ENCODE results near the gene INPP4B.
"Not testable (repeated sequence)": the region's sequence is repeated elsewhere in the genome, so short reads cannot be mapped to it uniquely, and the experiment has no call there.

The INPP4B gene

DNA sequence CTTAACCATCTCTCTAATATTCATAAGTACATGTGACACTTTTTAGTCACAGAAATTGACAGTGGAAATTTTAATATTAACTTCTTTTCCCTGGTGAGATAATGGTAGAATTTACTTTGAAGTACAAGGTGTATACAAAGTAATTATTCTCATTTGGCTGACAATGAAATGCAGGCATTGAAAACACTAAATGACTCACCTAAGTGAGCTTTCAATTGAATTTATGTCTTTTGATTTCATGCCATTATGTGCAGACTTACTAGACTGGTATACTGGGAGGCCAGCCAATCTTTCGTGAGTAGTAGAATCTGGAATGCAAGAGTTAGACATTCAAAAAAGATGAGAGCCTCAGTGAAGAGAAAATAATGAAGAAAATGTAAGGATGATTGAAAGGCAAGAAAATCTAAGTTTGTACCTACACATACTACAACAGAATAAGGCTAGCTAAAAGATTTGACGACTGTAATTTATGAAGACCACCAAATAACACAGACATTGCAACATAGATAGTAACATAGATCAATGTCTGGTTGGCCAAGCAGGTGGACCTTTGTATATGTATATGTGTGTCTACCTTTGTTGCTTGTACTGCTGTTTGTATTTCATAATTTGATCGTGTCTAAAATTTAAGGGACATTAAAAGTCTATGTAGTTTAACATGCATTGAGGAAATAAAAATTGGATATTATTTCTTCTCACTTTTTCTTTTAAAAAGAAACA lies 750.1 kb downstream of the INPP4B start:
- CTCF ChIA-PET, result no interaction called here

GRCh38 chr4:142092941-142093340 lies 753.2 kb downstream of the INPP4B start:
- CTCF ChIA-PET, result interaction anchor here (0.7 kb wide), 1 partner anchor 83 kb away, joined by 3 read pairs; no protein-coding TSS in a partner anchor
- DNase-seq, result no peak

More for the DNA sequence above, 750.1 kb downstream of the INPP4B start:
- Mint-ChIP-seq H3K4me1 (no peaks in the 10 kb centered on the region), H3K36me3 (peaks cover 44% of the 10 kb centered on the region), H3K4me3 (no peak overlapping the region), H3K9me3 (no peaks in the 10 kb centered on the region), H3K27ac (no peak overlapping the region), H3K27me3 (no peaks in the 10 kb centered on the region)
- DNase-seq, result no peak

DNA sequence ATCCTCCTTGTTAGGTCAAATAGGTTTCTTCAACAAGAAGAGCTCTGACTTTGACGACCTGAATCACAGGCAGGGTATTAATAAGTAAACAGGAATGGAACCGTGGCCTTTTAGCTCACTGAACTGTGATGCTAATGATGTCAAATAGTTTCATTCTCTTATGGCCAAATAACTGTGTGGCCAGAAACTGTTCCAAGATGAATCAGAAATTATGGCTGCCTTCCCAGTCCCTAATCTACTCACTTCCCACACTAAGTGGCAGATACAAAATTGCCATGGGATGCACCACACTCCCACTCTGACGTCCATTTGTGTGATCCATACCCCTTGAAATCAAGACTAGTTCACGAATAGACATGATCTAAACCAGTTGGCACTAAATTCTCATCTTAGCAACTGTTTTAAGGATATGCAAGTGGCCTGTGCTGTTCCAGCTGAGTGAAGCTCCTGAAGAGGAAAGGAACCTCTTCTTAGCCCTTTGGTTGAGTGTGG lies 754.4 kb downstream of the INPP4B start:
- no peaks in the 10 kb centered on the region for H3K27me3 Mint-ChIP-seq
- no peaks in the 10 kb centered on the region for H3K4me1 Mint-ChIP-seq
- CTCF ChIA-PET, result no interaction called here
- no peak for DNase-seq
- H3K9me3 Mint-ChIP-seq, result no peaks in the 10 kb centered on the region
- H3K27ac Mint-ChIP-seq, result no peak overlapping the region
- H3K4me3 Mint-ChIP-seq, result no peak overlapping the region
- peaks cover 29% of the 10 kb centered on the region for H3K36me3 Mint-ChIP-seq

More at GRCh38 chr4:142092941-142093340, 753.2 kb downstream of the INPP4B start:
- H3K4me3 Mint-ChIP-seq, result no peak overlapping the region
- no peaks in the 10 kb centered on the region for H3K9me3 Mint-ChIP-seq
- H3K27ac Mint-ChIP-seq, result no peak overlapping the region
- H3K36me3 Mint-ChIP-seq, result peaks cover 32% of the 10 kb centered on the region
- H3K4me1 Mint-ChIP-seq, result no peaks in the 10 kb centered on the region
- no peaks in the 10 kb centered on the region for H3K27me3 Mint-ChIP-seq

GRCh38 chr4:142091085-142091513 lies 755.0 kb downstream of the INPP4B start:
- peaks cover 29% of the 10 kb centered on the region for H3K36me3 Mint-ChIP-seq
- CTCF ChIA-PET, result no interaction called here
- no peak overlapping the region for H3K27ac Mint-ChIP-seq
- no peaks in the 10 kb centered on the region for H3K4me1 Mint-ChIP-seq
- no peak for DNase-seq
- no peaks in the 10 kb centered on the region for H3K9me3 Mint-ChIP-seq
- H3K4me3 Mint-ChIP-seq, result no peak overlapping the region
- no peaks in the 10 kb centered on the region for H3K27me3 Mint-ChIP-seq

DNA sequence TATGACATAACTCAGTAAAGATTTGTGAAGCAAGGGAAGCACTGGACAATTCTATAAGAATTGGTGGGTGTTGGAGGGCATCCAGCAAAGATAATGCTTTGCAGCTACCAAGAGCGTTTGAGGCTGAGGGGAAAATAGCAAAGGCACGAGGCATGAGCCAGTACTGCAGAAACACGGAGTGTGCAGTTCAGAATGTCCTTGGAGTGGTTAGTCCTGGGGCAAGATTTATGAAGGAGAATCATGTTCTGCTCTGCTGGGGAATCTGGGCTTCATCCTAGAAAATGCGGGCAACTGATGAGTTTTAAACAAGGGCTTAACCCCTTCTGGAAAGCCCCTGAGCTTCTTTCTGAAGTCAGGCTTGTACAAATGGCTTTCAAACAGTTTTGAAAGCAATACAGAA lies 757.2 kb downstream of the INPP4B start:
- DNase-seq, result no peak
- Mint-ChIP-seq H3K9me3 (no peaks in the 10 kb centered on the region), H3K4me1 (no peaks in the 10 kb centered on the region), H3K36me3 (peaks cover 17% of the 10 kb centered on the region), H3K27ac (no peak overlapping the region), H3K27me3 (no peaks in the 10 kb centered on the region), H3K4me3 (no peak overlapping the region)
- CTCF ChIA-PET, result no interaction called here

GRCh38 chr4:142085513-142086292 lies 760.4 kb downstream of the INPP4B start:
- Mint-ChIP-seq H3K4me1 (no peaks in the 10 kb centered on the region), H3K27ac (no peak overlapping the region), H3K9me3 (no peaks in the 10 kb centered on the region), H3K4me3 (no peak overlapping the region), H3K27me3 (no peaks in the 10 kb centered on the region), H3K36me3 (peaks cover 26% of the 10 kb centered on the region)
- no peak for DNase-seq
- CTCF ChIA-PET, result interaction anchor here (0.6 kb wide), 1 partner anchor 784 kb away, joined by 3 read pairs; no protein-coding TSS in a partner anchor

GRCh38 chr4:142083264-142083663 lies 762.8 kb downstream of the INPP4B start:
- Mint-ChIP-seq H3K36me3 (peaks cover 30% of the 10 kb centered on the region), H3K9me3 (no peaks in the 10 kb centered on the region), H3K27ac (no peak overlapping the region), H3K4me1 (no peaks in the 10 kb centered on the region), H3K27me3 (no peaks in the 10 kb centered on the region), H3K4me3 (no peak overlapping the region)
- no peak for DNase-seq
- CTCF ChIA-PET, result no interaction called here

DNA sequence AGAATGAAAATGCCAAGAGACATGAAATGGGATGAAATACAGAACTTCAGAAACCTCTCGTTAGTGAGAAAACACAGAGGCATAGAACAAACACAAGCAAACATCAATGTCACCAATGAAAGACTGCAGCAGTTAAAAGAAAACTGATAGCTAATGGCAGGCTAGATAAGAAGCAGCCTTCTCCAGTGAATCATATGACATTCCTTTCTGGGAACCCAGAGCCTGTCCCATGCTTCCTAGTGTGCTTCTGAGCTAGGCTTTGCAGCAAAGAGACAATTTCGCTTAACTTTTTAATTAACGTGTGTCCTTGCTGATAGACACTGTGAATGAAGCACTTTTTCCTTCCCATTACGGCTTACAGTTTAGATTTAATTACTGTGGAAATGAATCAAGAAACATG lies 765.1 kb downstream of the INPP4B start:
- no peak overlapping the region for H3K4me3 Mint-ChIP-seq
- CTCF ChIA-PET, result no interaction called here
- peaks cover 33% of the 10 kb centered on the region for H3K36me3 Mint-ChIP-seq

DNA sequence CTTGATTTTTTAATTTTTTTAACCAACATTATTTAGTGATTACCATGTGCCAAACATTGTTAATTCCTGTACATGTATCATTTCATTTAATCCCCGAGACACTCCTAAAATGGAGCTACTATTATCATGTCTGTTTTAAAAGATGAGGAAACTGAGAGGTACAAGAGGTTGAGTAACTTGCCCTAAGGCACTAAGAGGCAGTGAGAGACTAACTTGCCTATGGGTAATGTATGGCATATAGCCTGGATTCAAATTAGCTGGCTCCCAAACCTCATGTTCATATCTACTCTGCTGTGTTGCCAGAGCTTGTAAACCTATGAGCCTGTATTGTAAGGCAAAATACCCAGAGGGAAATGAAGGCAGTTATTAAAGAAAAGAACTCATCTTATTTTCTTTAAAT lies 766.1 kb downstream of the INPP4B start:
- DNase-seq, result no peak
- Mint-ChIP-seq H3K4me1 (no peaks in the 10 kb centered on the region), H3K36me3 (peaks cover 32% of the 10 kb centered on the region), H3K27ac (no peak overlapping the region), H3K27me3 (no peaks in the 10 kb centered on the region), H3K9me3 (no peaks in the 10 kb centered on the region), H3K4me3 (no peak overlapping the region)
- CTCF ChIA-PET, result no interaction called here

More for the DNA sequence above, 765.1 kb downstream of the INPP4B start:
- H3K27me3 Mint-ChIP-seq, result no peaks in the 10 kb centered on the region
- H3K27ac Mint-ChIP-seq, result no peak overlapping the region
- no peaks in the 10 kb centered on the region for H3K9me3 Mint-ChIP-seq
- H3K4me1 Mint-ChIP-seq, result no peaks in the 10 kb centered on the region
- DNase-seq, result no peak

DNA sequence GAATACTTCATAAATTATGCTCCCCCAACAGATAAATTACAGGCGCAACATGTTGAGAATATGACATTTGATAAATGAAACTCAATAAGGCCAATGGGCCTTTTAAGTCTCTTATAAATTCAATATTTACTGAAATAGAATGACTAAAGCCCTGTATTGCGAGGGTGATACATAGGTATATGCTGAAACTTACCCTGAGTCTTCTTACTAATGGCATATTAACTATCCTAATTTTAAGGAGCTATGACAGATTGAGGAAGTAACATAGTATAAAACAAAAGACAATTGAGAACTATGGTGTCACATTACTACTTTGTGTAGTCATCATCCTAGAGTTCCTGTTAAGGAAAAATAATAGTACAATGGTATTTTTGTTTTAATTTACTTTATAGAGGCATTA lies 769.1 kb downstream of the INPP4B start:
- Mint-ChIP-seq H3K4me1 (no peaks in the 10 kb centered on the region), H3K4me3 (no peak overlapping the region), H3K27me3 (no peaks in the 10 kb centered on the region), H3K9me3 (no peaks in the 10 kb centered on the region), H3K36me3 (peaks cover 45% of the 10 kb centered on the region), H3K27ac (no peak overlapping the region)
- CTCF ChIA-PET, result no interaction called here
- no peak for DNase-seq

DNA sequence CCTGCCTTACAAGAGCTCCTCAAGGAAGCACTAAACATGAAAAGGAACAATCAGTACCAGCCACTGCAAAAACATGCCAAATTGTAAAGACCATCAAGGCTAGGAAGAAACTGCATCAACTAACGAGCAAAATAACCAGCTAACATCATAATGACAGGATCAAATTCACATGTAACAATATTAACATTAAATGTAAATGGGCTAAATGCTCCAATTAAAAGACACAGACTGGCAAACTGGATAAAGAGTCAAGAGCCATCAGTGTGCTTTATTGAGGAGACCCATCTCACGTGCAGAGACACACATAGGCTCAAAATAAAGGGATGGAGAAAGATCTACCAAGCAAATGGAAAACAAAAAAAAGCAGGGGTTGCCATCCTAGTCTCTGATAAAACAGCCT lies 777.8 kb downstream of the INPP4B start:
- H3K4me1 Mint-ChIP-seq, DNase-seq, H3K27me3 Mint-ChIP-seq, CTCF ChIA-PET, H3K4me3 Mint-ChIP-seq, H3K27ac Mint-ChIP-seq: not testable (repeated sequence)
- peaks cover 65% of the 10 kb centered on the region for H3K36me3 Mint-ChIP-seq
- peaks cover 23% of the 10 kb centered on the region for H3K9me3 Mint-ChIP-seq

- DNase-seq, H3K27ac Mint-ChIP-seq, H3K4me3 Mint-ChIP-seq, H3K27me3 Mint-ChIP-seq, H3K4me1 Mint-ChIP-seq, CTCF ChIA-PET: not testable (repeated sequence)
- H3K36me3 Mint-ChIP-seq, result peaks cover 67% of the 10 kb centered on the region
- peaks cover 21% of the 10 kb centered on the region for H3K9me3 Mint-ChIP-seq
These were observed 779.5 kb downstream of the INPP4B start for GRCh38 chr4:142066562-142066961.

DNA sequence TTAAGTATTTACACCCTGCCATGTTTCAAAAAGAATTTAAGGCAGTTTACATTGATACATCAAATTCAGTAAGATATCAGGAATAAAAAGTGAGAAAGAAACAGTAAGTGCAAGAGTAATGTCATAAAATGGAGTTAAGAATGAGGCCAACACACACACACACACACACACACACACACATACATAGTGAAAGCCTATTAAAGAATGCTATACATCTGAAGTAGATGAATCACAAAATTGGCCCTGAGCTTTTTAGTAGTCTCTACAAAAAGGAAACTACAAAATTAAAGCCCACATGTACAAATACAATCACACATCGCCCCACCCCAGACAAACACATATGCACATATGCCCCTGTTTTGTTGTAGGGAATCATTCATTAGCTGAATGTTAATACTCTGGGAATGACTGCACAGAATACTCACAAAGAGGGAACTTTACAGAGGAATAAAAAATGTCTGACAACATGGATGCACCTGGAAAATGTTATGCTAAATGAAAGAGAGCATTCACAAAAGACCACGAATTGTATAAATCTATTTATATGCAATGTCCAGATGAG lies 780.9 kb downstream of the INPP4B start:
- peaks cover 59% of the 10 kb centered on the region for H3K36me3 Mint-ChIP-seq
- CTCF ChIA-PET, result no interaction called here
- H3K27me3 Mint-ChIP-seq, result no peaks in the 10 kb centered on the region
- DNase-seq, result no peak
- peak overlapping the region; percentile 52 for H3K27ac Mint-ChIP-seq
- peaks cover 16% of the 10 kb centered on the region for H3K9me3 Mint-ChIP-seq
- no peaks in the 10 kb centered on the region for H3K4me1 Mint-ChIP-seq
- H3K4me3 Mint-ChIP-seq, result no peak overlapping the region

DNA sequence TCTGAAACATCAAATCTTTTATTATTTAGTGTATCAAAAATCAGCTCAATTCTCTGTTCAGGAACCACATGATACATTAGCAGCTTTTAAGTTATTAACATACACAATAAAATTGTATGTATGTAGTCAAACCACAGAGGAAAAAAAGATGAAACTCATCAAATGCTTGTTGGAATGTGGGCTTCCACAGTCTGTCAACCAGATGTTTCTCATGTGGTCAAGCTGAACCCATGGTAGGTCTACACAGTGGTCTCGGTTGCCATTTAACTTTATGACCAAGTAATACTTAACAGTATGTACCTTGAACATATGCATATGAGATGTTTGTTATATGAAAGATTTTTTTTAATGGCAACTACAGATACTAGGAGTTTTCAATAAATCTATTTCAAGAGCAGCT lies 781.9 kb downstream of the INPP4B start:
- no peak for DNase-seq
- CTCF ChIA-PET, result no interaction called here
- H3K27me3 Mint-ChIP-seq, result no peaks in the 10 kb centered on the region
- no peak overlapping the region for H3K4me3 Mint-ChIP-seq
- H3K9me3 Mint-ChIP-seq, result peaks cover 12% of the 10 kb centered on the region
- no peaks in the 10 kb centered on the region for H3K4me1 Mint-ChIP-seq
- no peak overlapping the region for H3K27ac Mint-ChIP-seq
- H3K36me3 Mint-ChIP-seq, result peaks cover 50% of the 10 kb centered on the region
